GM12875 (cell line): ENCODE results near the gene LUC7L2.
"Not testable (repeated sequence)": the region's sequence is repeated elsewhere in the genome, so short reads cannot be mapped to it uniquely, and the experiment has no call there.

Experiments used
- H3K4me3 ChIP-seq: one replicate; pipeline ENCODE4 v1.5.1; 2011; ENCODE audit warnings: low read depth, low read length, control low read depth
- TF ChIP-seq, protein P1 (sequence below): IDR thresholded peaks from 2 replicates; pipeline ENCODE4 v1.5.1; 2011; ENCODE audit warnings: low read depth, mild to moderate bottlenecking, control low read depth, inconsistent platforms, low read length, moderate library complexity, borderline replicate concordance; ENCODE audit not compliant: insufficient read depth

The LUC7L2 gene

GRCh38 chr7:139403601-139404000 is 43.9 kb downstream of the LUC7L2 start:
- TF ChIP-seq, protein P1, sequence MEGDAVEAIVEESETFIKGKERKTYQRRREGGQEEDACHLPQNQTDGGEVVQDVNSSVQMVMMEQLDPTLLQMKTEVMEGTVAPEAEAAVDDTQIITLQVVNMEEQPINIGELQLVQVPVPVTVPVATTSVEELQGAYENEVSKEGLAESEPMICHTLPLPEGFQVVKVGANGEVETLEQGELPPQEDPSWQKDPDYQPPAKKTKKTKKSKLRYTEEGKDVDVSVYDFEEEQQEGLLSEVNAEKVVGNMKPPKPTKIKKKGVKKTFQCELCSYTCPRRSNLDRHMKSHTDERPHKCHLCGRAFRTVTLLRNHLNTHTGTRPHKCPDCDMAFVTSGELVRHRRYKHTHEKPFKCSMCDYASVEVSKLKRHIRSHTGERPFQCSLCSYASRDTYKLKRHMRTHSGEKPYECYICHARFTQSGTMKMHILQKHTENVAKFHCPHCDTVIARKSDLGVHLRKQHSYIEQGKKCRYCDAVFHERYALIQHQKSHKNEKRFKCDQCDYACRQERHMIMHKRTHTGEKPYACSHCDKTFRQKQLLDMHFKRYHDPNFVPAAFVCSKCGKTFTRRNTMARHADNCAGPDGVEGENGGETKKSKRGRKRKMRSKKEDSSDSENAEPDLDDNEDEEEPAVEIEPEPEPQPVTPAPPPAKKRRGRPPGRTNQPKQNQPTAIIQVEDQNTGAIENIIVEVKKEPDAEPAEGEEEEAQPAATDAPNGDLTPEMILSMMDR, result no peak
- H3K4me3 ChIP-seq, result no peak overlapping the region

DNA sequence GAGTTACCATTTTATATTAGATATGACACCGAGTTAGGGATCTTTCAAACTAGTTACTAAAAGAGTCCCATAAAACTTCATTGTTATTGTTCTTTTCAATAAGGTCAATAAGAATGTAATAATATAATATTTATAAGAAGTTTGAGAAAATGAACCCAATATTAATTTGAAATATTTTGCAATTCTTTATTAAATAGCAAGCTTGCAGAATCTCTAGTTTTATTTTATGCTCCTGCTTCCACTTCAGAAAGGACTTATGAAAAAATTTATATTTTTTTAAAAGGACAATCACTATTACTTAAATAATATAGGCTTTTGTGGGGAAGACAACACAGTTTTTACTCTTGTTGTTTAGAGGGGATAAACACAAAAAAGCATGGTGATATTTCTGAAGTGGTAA is 47.9 kb downstream of the LUC7L2 start:
- no peak overlapping the region for H3K4me3 ChIP-seq
- TF ChIP-seq, protein P1, result no peak

GRCh38 chr7:139414743-139415402 is 55.2 kb downstream of the LUC7L2 start:
- H3K4me3 ChIP-seq, result not testable (repeated sequence)

DNA sequence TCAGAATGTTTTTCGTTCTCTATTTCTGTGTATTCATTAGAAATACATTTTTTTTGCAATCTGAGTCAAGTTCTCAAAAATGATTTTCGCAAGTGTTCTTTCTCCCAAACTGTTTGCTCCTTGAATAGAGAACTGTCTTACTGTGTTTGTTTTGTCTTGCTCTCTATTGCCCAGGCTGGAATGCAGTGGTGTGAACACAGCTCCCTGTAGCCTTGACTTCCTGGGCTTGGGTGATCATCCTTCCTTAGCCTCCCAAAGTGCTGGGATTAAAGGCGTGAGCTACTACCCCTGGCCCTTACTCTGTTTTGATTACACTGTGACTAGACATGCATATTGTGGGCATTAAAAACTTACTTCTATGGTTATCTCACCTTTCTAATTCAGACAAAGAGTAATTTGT is 56.7 kb downstream of the LUC7L2 start:
- H3K4me3 ChIP-seq, result no peak overlapping the region
- TF ChIP-seq, protein P1, result no peak

DNA sequence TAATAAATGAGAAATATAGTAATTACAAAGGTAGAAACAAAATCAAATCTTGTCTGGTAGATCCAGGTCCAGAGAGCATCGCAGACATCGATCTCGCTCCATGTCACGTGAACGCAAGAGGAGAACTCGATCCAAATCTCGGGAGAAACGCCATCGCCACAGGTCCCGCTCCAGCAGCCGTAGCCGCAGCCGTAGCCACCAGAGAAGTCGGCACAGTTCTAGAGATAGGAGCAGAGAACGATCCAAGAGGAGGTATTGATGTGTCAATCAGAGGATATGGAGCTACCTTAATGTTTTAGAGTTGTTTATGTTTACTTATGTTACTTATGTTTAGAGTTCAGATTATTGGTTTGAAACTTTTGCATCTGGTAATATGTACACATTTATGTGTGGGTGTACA is 57.8 kb downstream of the LUC7L2 start:
- TF ChIP-seq, protein P1, result no peak
- H3K4me3 ChIP-seq, result no peak overlapping the region

GRCh38 chr7:139421123-139421522 is 61.4 kb downstream of the LUC7L2 start:
- TF ChIP-seq, protein P1, result no peak
- H3K4me3 ChIP-seq, result no peak overlapping the region

GRCh38 chr7:139422126-139422525 is 62.4 kb downstream of the LUC7L2 start:
- no peak overlapping the region for H3K4me3 ChIP-seq
- TF ChIP-seq, protein P1, result no peak
